GM12878 (cell line): Measurements from ENCODE around the gene OCA2. TPM values are rescaled to one million over a fixed set of nuclear protein-coding genes. Genes with fewer than 3 reads are reported as not detected.

ENCODE experiments used
- ATAC-seq: fragments of 200-7000 bp; cut with Tn5 transposase; 3 replicates; pipeline ENCODE4 v1.9.1; 2020; ENCODE audit warnings: mild to moderate bottlenecking, moderate library complexity
- BruUV-seq: library from RNA; stranded (reverse); fragments of 400-500 nt; replicated peaks from 2 replicates; lab custom pipeline; 2021; lab: Mats Ljungman, UMichigan
- CTCF ChIA-PET: fragments of 300-600 bp; sonication (Branson Sonifier 250); formaldehyde crosslinking; extraction: SDS; loops from one replicate; lab custom pipeline; 2021; ENCODE audit warnings: inconsistent platforms; lab: Yijun Ruan, JAX
- POLR2A ChIA-PET: fragments of 350-600 bp; formaldehyde crosslinking; extraction: SDS; loops from one replicate; lab custom pipeline; 2021; ENCODE audit warnings: inconsistent platforms; lab: Charles Lee
- RAD21 ChIA-PET: fragments of 300-600 bp; sonication (Branson Sonifier 250); formaldehyde crosslinking; loops from one replicate; lab custom pipeline; 2023; ENCODE audit warnings: antibody characterized with exemption; ENCODE audit not compliant: unreplicated experiment; lab: Charles Lee
- SMC1A ChIA-PET: fragments of 300-600 bp; sonication (Branson Sonifier 250); formaldehyde crosslinking; loops from one replicate; lab custom pipeline; 2023; ENCODE audit not compliant: unreplicated experiment, uncharacterized antibody; lab: Charles Lee
- DNase-seq: peaks from one replicate; pipeline ENCODE4 v3.0.0-alpha.2; 2011; ENCODE audit warnings: low read depth, low spot score
- FAIRE-seq: peaks from 3 replicates; lab custom pipeline; 2011; peaks lifted over from hg19 to GRCh38; lab: Jason Lieb, UNC
- H2AFZ ChIP-seq: 2 replicates; pipeline ENCODE4 v1.6.0; 2011; ENCODE audit warnings: low read depth, low read length, control low read depth; ENCODE audit not compliant: control insufficient read depth
- H3K27ac ChIP-seq: 2 replicates; pipeline ENCODE4 v1.5.1; 2011; ENCODE audit warnings: control low read depth; ENCODE audit not compliant: control insufficient read depth, insufficient read depth
- H3K27me3 ChIP-seq, 2 experiments: replicated peaks in 1 of 2; 2 replicates each; pipeline versions ENCODE4 v1.6.0 to v1.6.1; 2011; ENCODE audit warnings: low read length in 1 of 2; ENCODE audit not compliant: control insufficient read depth in 2 of 2, insufficient read depth in 2 of 2
- H3K36me3 ChIP-seq, 2 experiments: 2 replicates each; pipeline ENCODE4 v1.5.1; 2011; ENCODE audit warnings: low read length in 1 of 2; ENCODE audit not compliant: control insufficient read depth in 2 of 2, insufficient read depth in 2 of 2
- H3K4me1 ChIP-seq: 2 replicates; pipeline ENCODE4 v1.6.1; 2011; ENCODE audit warnings: mild to moderate bottlenecking, low read length, moderate library complexity, mixed read lengths; ENCODE audit not compliant: control insufficient read depth, insufficient read depth
- H3K4me2 ChIP-seq: 2 replicates; pipeline ENCODE4 v1.6.0; 2011; ENCODE audit warnings: control low read depth; ENCODE audit not compliant: control insufficient read depth, insufficient read depth
- H3K4me3 ChIP-seq: fragments of 200-600 bp; sonication (generic); 2 replicates; pipeline ENCODE4 v1.5.1; 2016
- H3K79me2 ChIP-seq: 2 replicates; pipeline ENCODE4 v1.6.0; 2011; ENCODE audit warnings: low read length; ENCODE audit not compliant: control insufficient read depth, insufficient read depth
- H3K9ac ChIP-seq: 2 replicates; pipeline ENCODE4 v1.8.0; 2011; ENCODE audit warnings: low read length, control low read depth, mixed read lengths; ENCODE audit not compliant: control insufficient read depth, insufficient read depth
- H3K9me3 ChIP-seq: replicated peaks from 3 replicates; pipeline ENCODE4 v1.5.1; 2011; ENCODE audit warnings: mild to moderate bottlenecking, low read length; ENCODE audit not compliant: control insufficient read depth, insufficient read depth
- H4K20me1 ChIP-seq: 2 replicates; pipeline ENCODE4 v1.6.0; 2011; ENCODE audit not compliant: control insufficient read depth, insufficient read depth
- HDAC2 ChIP-seq: fragments of 200-600 bp; sonication (generic); IDR thresholded peaks from 2 replicates; pipeline ENCODE4 v1.6.1; 2017
- SIN3A ChIP-seq: IDR thresholded peaks from 2 replicates; pipeline ENCODE4 v1.6.1; 2012; ENCODE audit warnings: low read depth, low read length, improper control_type of control experiment
- ZNF687 ChIP-seq: fragments of 450-650 bp; IDR thresholded peaks from 2 replicates; pipeline ENCODE4 v1.6.1; 2017; ENCODE audit warnings: mild to moderate bottlenecking, moderate library complexity
- WGBS: methylation state at CpG from one replicate; pipeline ENCODE4 v1.1.6; 2016; ENCODE audit warnings: low lambda C conversion rate; ENCODE audit not compliant: insufficient replicate concordance, insufficient coverage; ENCODE audit errors: missing lambda C conversion rate; 5-methylcytosine and 5-hydroxymethylcytosine counted together
- in situ Hi-C: fragments of 300-500 bp; cut with MboI; formaldehyde crosslinking; loops from 9 replicates; pipeline ENCODE4 v1.14.3; 2018; ENCODE audit warnings: mixed read lengths
- intact Hi-C: fragments of 100-400 bp; cut with micrococcal nuclease; formaldehyde crosslinking; loops from one replicate; pipeline ENCODE4 v1.14.2; 2022; ENCODE audit not compliant: unreplicated experiment
- polyA plus RNA-seq, 11 experiments: library from polyadenylated mRNA; depleted of rRNA in 4 of 11; unstranded in 6 of 11; stranded (reverse) in 5 of 11; fragments of >200 nt; fragmentation: Nextera tagmentation in 4 of 11; fragmentation: Illumina TruSeq in 1 of 11; extraction: Ambion mirVana in 4 of 11; extraction: Trizol in 1 of 11; gene quantifications; 1 replicate in 1 of 11; 2 replicates in 10 of 11; pipeline versions ENCODE4 v1.2.1 to v1.2.3, GENCODE V29; 2011 to 2016; ENCODE audit warnings: inconsistent platforms in 2 of 11, missing spikeins in 2 of 11, low read depth in 1 of 11
- total RNA-seq, 4 experiments: library from RNA; depleted of rRNA in 3 of 4; stranded (reverse); fragments of >200 nt in 3 of 4; fragmentation: Illumina TruSeq in 1 of 4; extraction: Trizol in 1 of 4; gene quantifications; 2 replicates each; pipeline versions ENCODE4 v1.2.1 to v1.2.3, GENCODE V29; 2013 to 2021
- TF ChIP-seq, protein P1 (sequence below): IDR thresholded peaks from 2 replicates; pipeline ENCODE4 v1.6.1; 2011; ENCODE audit warnings: borderline replicate concordance, low read depth, mild to moderate bottlenecking, moderate library complexity, mixed read lengths, low read length; ENCODE audit not compliant: insufficient read depth; ENCODE audit errors: extremely low read length

Gene OCA2
- total and polyA plus RNA-seq, 10 of the 15 experiments (the other 5 are each of a cell fraction or from before 2014, with no cell fraction given) = 0.04 to 1.8 TPM; not detected in 8

DNA sequence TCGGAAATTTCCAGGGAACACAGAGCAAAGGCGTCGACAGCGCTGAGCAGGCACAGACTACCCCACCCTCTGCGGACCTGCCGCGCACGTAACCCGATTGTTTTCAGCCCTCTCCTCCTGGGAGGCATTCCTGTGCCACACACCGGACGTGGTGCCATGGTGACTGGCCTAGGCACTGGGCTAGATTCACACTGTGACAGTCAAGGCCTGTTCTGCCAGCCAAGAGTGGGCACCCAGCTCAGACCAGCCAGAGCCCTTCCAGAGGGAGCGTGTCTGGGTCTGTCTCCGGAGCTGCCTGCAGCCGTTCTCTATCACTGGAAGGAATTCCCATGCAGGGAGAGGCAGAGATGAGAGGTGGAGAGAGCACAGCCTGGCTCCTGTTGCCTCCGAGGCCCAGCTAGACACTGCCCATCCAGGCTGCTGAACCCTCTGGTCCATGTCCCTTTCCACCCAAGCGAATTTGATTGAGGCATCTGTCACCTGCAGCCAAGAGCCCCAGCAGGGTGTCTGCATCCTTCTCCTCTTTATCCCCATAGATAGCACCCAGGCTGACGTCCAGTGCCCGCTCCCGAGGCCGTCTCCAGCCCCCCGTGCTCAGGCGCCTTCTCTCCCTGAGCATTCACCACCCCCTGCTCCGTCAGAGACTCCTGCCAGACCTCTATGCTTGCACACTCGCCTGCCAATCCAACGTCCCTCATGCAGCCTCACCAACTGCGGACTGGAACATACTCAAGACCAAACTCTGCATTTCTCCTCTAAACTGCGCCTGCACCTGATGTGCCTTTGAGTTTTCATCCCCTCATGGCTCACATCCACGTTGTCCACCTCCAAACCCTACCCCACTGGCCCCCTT lies 267.5 kb downstream of the OCA2 start:
- H3K4me3 ChIP-seq = no peak overlapping the region
- intact Hi-C loops (no loop called here), in situ Hi-C loops (no loop called here)
- ATAC-seq (no peak), DNase-seq (no peak), FAIRE-seq (no peak)
- H3K9me3 ChIP-seq = no peaks in the 10 kb centered on the region; the same call in 2 of the 3 replicates
- H3K27me3 ChIP-seq = no peaks in the 10 kb centered on the region
- no peak overlapping the region for H3K9ac ChIP-seq
- BruUV-seq = no TSS peak
- H4K20me1 ChIP-seq = no peaks in the 10 kb centered on the region
- TF ChIP-seq HDAC2 = no peak
- TF ChIP-seq SIN3A = no peak
- TF ChIP-seq, protein P1, sequence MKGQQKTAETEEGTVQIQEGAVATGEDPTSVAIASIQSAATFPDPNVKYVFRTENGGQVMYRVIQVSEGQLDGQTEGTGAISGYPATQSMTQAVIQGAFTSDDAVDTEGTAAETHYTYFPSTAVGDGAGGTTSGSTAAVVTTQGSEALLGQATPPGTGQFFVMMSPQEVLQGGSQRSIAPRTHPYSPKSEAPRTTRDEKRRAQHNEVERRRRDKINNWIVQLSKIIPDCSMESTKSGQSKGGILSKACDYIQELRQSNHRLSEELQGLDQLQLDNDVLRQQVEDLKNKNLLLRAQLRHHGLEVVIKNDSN = no peak
- no peak for TF ChIP-seq ZNF687
- no peak overlapping the region for H3K4me2 ChIP-seq
- 46% methylated on average over 28 of the region's 28 CpGs for WGBS
- H3K4me1 ChIP-seq = no peaks in the 10 kb centered on the region
- SMC1A ChIA-PET = no interaction called here
- H3K79me2 ChIP-seq = no peaks in the 10 kb centered on the region
- H2AFZ ChIP-seq = no peak overlapping the region
- no peaks in the 10 kb centered on the region for H3K36me3 ChIP-seq
- no peak overlapping the region for H3K27ac ChIP-seq
- POLR2A ChIA-PET = no interaction called here
- RAD21 ChIA-PET = no interaction called here
- CTCF ChIA-PET = interaction anchor here (0.6 kb wide), 1 partner anchor 1554 kb away, joined by 3 read pairs; no protein-coding TSS in a partner anchor
